KOPT-K1 (cell line): ENCODE measurements around the gene RANBP3.
A peak's percentile ranks its signal among the peaks of the same experiment; 100 is the strongest.

ENCODE experiments used
- H3K27ac ChIP-seq: fragments of 200-600 bp; sonication (generic); 2 replicates; pipeline ENCODE4 v1.5.1; 2016; ENCODE audit warnings: antibody characterized with exemption, mild to moderate bottlenecking, low read depth, low read length; ENCODE audit not compliant: poor library complexity, severe bottlenecking
- H3K36me3 ChIP-seq: fragments of 200-600 bp; sonication (generic); 2 replicates; pipeline ENCODE4 v1.5.1; 2017; ENCODE audit warnings: antibody characterized with exemption, mild to moderate bottlenecking, low read length, moderate library complexity; ENCODE audit not compliant: insufficient read depth
- H3K9me3 ChIP-seq: fragments of 200-600 bp; sonication (generic); 2 replicates; pipeline ENCODE4 v1.5.1; 2017; ENCODE audit warnings: antibody characterized with exemption, low read length, mild to moderate bottlenecking; ENCODE audit not compliant: insufficient read depth, poor library complexity, severe bottlenecking

Gene RANBP3

GRCh38 chr19:5983367-5983955 lies 5.5 kb upstream of the RANBP3 start:
- H3K27ac ChIP-seq: peak overlapping the region; percentile 90
- peaks cover 12% of the 10 kb centered on the region for H3K36me3 ChIP-seq
- no peaks in the 10 kb centered on the region for H3K9me3 ChIP-seq

GRCh38 chr19:5978606-5979552 lies 939 bp upstream of the RANBP3 start:
- H3K36me3 ChIP-seq: peaks cover 37% of the 10 kb centered on the region
- no peaks in the 10 kb centered on the region for H3K9me3 ChIP-seq
- H3K27ac ChIP-seq: peak overlapping the region; percentile 90

GRCh38 chr19:5977222-5977784 lies 637 bp downstream of the RANBP3 start:
- Histone ChIP-seq H3K9me3 (no peaks in the 10 kb centered on the region), H3K27ac (peak overlapping the region; percentile 90), H3K36me3 (peaks cover 51% of the 10 kb centered on the region)

GRCh38 chr19:5976768-5977167 lies 1.2 kb downstream of the RANBP3 start:
- Histone ChIP-seq H3K27ac (peak overlapping the region; percentile 90), H3K36me3 (peaks cover 51% of the 10 kb centered on the region)

GRCh38 chr19:5975388-5975728 lies 2.6 kb downstream of the RANBP3 start:
- H3K36me3 ChIP-seq: peaks cover 48% of the 10 kb centered on the region
- H3K9me3 ChIP-seq: no peaks in the 10 kb centered on the region
- H3K27ac ChIP-seq: no peak overlapping the region

More at GRCh38 chr19:5976768-5977167, 1.2 kb downstream of the RANBP3 start:
- no peaks in the 10 kb centered on the region for H3K9me3 ChIP-seq

GRCh38 chr19:5974721-5975387 lies 3.1 kb downstream of the RANBP3 start:
- Histone ChIP-seq H3K36me3 (peaks cover 51% of the 10 kb centered on the region), H3K9me3 (no peaks in the 10 kb centered on the region), H3K27ac (no peak overlapping the region)

GRCh38 chr19:5973867-5974635 lies 3.9 kb downstream of the RANBP3 start:
- Histone ChIP-seq H3K36me3 (peaks cover 59% of the 10 kb centered on the region), H3K27ac (no peak overlapping the region), H3K9me3 (no peaks in the 10 kb centered on the region)

- H3K27ac ChIP-seq: no peak overlapping the region
- H3K9me3 ChIP-seq: no peaks in the 10 kb centered on the region
- H3K36me3 ChIP-seq: peaks cover 65% of the 10 kb centered on the region
These were observed 4.6 kb downstream of the RANBP3 start for GRCh38 chr19:5973376-5973775.

GRCh38 chr19:5972355-5972731 lies 5.6 kb downstream of the RANBP3 start:
- H3K36me3 ChIP-seq: peaks cover 76% of the 10 kb centered on the region
- no peak overlapping the region for H3K27ac ChIP-seq
- no peaks in the 10 kb centered on the region for H3K9me3 ChIP-seq

- no peak overlapping the region for H3K27ac ChIP-seq
- peaks cover 81% of the 10 kb centered on the region for H3K36me3 ChIP-seq
- no peaks in the 10 kb centered on the region for H3K9me3 ChIP-seq
These were observed 6.1 kb downstream of the RANBP3 start for GRCh38 chr19:5971714-5972354.

- Histone ChIP-seq H3K36me3 (peaks cover 81% of the 10 kb centered on the region), H3K27ac (no peak overlapping the region), H3K9me3 (no peaks in the 10 kb centered on the region)
These were observed 8.5 kb downstream of the RANBP3 start for GRCh38 chr19:5969476-5969875.

- Histone ChIP-seq H3K27ac (no peak overlapping the region), H3K9me3 (no peaks in the 10 kb centered on the region), H3K36me3 (peaks cover 74% of the 10 kb centered on the region)
These were observed 9.2 kb downstream of the RANBP3 start for GRCh38 chr19:5968431-5969373.

- H3K27ac ChIP-seq: no peak overlapping the region
- no peaks in the 10 kb centered on the region for H3K9me3 ChIP-seq
- H3K36me3 ChIP-seq: peaks cover 67% of the 10 kb centered on the region
These were observed 9.9 kb downstream of the RANBP3 start for GRCh38 chr19:5967994-5968430.
